HG02571 (cell line): Measurements from ENCODE around the gene USF1.

ENCODE experiments used
- ATAC-seq: cut with Tn5 transposase; IDR thresholded peaks from one replicate; pipeline ENCODE4 v1.9.1; 2021; ENCODE audit warnings: mild to moderate bottlenecking, moderate library complexity; ENCODE audit not compliant: unreplicated experiment

The USF1 gene

GRCh38 chr1:161045736-161046604 lies at the start of gene USF1:
TSS of gene USF1 (minus strand) at chr1:161045977. CDS start at chr1:161043275, 2,702 bp downstream.
- ATAC-seq: peak; percentile 65

DNA sequence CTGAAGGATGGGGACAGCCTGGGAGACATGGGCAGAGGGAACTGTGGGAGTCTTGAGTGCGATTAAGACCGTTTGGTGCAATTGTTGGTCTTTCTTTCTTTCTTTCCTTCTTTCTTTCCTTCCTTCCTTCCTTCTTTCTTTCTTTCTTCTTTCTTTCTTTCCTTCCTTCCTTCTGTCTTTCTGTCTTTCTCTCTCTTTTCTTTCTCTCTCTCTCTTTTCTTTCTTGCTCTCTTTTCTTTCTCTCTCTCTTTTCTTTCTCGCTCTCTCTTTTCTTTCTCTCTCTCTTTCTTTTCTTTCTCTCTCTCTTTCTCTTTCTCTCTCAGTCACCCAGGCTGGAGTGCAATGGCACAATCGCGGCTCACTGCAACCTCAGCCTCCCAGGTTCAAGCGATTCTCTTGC lies 49.5 kb upstream of the USF1 start:
- no peak for ATAC-seq

DNA sequence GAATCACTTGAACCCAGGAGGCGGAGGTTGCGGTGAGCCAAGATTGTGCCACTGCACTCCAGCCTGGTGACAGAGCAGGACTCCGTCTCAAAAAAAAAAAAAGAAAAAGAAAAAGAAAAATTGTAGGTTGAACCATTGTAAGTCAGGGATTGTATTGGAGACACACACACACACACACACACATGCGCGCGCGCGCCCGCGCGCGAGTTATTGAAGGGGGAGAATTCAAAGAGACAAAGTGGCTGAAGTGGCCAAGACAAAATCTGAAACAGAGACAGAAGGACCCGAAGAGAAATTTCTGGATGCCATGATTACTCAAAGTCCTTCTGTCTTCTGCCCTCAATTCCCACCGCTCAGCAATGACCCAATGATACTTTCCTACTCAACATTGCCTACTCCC lies 48.7 kb upstream of the USF1 start:
- no peak for ATAC-seq

GRCh38 chr1:161092621-161093028 lies 46.8 kb upstream of the USF1 start:
- ATAC-seq: no peak

- ATAC-seq: no peak
Observed at GRCh38 chr1:161091796-161092507, 46.2 kb upstream of the USF1 start.

- ATAC-seq: no peak
Observed at GRCh38 chr1:161091093-161091492, 45.3 kb upstream of the USF1 start.

GRCh38 chr1:161090617-161091016 lies 44.8 kb upstream of the USF1 start:
- no peak for ATAC-seq

DNA sequence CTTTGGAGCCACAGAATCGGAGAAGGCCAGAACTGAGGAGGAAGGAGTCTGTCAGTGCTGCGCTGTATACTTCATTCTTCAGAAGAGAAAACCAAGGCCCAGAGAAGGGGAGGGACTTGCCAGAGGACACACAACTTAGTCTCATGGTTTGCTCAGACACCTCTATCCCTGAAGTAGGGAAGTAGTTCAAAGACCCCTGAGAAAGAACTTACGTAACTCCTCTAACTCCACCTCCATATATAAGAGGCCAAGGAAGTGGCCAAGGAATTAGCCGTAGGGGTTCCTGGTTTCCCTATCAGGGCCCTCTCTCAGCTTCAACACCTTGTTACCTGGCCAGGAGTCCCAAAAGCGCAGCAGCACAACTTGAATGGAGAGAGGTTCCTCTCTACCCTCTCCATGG lies 44.2 kb upstream of the USF1 start:
- no peak for ATAC-seq

GRCh38 chr1:161089251-161089924 lies 43.6 kb upstream of the USF1 start, which contains the start of gene NECTIN4:
TSS of gene NECTIN4 (minus strand) at chr1:161089558. CDS start at chr1:161089296, 262 bp downstream.
- ATAC-seq: no peak

- ATAC-seq: no peak
Observed at GRCh38 chr1:161088587-161089110, 42.9 kb upstream of the USF1 start.

DNA sequence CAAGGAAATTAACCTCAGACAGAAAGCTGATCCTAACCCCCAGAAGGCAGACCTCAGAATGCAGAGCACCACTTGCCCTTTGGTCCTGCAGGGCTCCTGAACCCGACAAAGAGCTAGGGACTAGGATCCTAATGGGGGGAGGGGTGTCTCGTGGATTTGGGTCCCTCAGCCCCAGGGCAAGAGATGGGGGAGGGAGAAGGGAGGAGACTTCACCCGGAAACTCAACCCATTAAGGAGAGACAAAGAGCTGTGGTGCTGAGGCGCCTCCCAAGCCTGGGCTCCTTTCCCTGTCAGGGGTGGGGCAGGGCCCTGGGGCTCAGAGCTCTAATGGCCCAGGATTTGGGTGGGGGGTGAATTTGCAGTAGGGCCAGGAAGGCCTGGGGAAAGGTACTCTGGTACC lies 40.7 kb upstream of the USF1 start:
- ATAC-seq: no peak

DNA sequence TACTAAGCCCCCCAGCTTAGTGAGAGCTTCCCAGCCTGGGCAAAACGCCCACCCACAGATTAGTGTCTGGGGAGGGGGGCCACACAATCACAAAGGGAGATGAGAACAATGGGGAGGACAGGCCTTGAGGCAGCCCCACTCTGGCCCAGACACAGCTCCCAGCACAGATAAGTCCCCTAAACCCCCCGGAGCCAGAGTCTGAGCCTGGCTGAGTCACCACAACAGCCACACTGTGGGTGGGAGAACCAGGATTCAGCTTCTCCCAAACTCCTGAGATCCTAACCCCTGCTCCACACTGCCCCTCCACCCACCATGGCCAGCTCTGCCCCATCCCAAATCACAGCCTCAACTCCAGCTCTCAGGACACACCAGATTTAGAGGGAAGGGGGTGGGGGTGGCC lies 39.4 kb upstream of the USF1 start:
- no peak for ATAC-seq

DNA sequence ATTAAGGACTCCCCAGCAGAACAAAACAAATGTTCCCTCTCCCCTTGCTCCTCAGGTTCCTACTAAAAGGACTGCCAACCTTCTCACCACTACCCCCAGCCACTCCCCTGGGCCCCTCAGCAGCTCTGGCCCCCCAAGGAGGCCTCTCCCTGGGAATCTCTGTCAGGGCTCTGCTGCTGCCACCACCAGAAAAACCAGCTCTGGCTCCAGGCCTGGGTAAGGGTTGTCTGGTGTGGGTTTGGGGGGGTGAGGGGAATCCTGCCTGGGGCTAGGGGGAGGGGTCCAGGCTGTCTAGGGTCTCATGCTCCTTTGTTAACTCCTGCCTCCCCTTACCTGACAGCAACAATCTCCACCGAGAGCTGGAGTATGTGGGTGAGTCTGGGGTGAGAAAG lies 38.8 kb upstream of the USF1 start:
- ATAC-seq: no peak

- ATAC-seq: no peak
Observed at GRCh38 chr1:161083748-161084596, 38.2 kb upstream of the USF1 start.

- no peak for ATAC-seq
Observed at GRCh38 chr1:161082996-161083747, 37.4 kb upstream of the USF1 start.

DNA sequence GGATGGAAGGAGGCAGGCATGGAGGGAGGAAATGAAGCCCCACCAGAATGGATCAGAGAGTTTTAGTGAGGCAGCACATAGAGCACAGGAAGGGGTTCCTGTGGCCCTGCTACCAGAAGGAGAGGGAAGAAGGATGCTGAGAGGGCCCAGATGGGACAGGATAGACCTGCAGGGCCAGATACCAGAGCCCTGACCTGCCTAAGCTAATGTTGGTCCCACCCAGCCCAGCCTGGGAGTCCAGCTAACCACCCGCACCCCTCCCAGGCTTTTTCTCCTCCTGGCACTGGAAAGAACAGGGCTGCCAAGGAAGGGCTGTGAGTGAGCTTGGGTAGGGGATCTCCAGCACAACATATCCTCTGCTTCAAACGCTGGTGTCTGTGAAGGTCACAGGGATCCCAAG lies 36.7 kb upstream of the USF1 start:
- no peak for ATAC-seq

DNA sequence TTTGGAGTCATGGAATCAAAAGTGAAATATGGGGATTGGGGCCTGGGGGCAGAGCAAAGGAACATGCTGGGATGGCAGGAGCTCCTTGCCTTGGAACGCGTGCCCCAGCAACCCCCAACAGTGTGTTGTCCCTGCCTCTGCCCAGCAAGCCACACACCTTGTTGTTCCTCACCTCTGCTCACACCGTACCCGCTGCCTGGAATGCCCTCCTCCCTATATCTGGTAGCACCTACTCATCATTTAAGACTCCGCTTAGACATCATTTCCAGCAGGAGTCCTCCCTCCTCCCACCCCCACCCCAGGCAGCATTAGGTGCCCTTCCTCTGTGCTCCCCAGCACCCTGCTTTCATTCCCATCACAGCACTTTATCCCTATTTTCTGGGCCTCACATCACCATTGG lies 35.7 kb upstream of the USF1 start:
- no peak for ATAC-seq

DNA sequence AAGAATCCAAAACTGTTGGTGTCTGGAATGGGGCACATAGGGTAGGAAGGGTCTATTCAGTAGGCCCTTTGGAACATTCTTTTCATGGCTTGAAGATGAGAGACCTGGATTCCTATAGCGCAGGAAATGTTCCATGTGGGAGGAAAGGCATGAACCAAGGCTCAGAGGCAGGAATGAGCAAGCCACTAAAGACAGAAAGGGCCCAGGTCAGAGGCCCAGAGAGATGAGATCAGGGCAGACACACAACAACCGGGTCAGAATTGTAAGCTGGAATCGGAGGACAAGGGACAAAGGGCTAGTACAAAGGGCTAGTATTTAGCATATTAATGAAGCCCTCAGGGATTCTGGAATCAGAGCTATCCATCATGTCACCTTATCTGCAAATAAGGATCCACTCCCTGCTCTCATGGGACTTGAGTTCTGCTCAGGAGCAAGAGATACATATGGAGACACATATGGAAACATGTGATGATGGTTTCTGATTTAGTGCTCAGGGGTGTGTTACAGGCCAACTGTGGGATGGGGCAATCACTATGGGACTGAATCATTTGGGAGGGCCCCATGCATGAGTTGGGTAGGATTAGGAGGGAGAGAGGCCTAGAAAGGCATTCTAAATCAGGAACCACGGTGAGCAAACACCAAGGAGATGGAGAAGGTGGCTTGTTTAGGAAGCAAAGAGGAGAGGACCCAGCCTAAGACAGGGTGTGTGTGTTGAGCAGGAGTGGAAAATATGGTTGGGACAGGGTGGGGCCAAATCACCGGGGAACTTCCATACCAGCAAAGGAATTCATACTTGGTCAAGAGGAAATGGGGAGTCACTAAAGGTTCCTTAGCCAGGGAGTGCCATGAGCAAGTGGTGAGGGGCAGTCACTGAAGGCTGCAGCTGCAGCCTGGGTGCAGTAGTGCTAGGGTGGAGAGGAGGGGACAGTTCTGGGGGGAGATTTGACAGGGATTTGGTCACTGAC lies 34.9 kb upstream of the USF1 start:
- ATAC-seq: no peak
